ENCODE data around the gene NDST4. TPM values are rescaled to one million over a fixed set of nuclear protein-coding genes. Genes with fewer than 3 reads are reported as not detected.

The NDST4 gene
- total RNA-seq, 1 experiment from 2014 or later, result 0.13 TPM

- DNase-seq (ENCODE audit: low read depth, low spot score) (no peak), ATAC-seq (no peak)
- Histone ChIP-seq H3K27ac (ENCODE audit: low read length) (no peak overlapping the region), H3K27me3 (ENCODE audit: control insufficient read depth, insufficient read depth, low read length) (no peaks in the 10 kb centered on the region), H3K4me1 (ENCODE audit: control insufficient read depth, insufficient read depth, low read length) (no peaks in the 10 kb centered on the region), H3K4me3 (ENCODE audit: low read depth in 2 of 2, low read length in 2 of 2) (no peak overlapping the region), H3K9me3 (ENCODE audit: control insufficient read depth, insufficient read depth, low read depth, low read length) (no peaks in the 10 kb centered on the region), H3K36me3 (ENCODE audit: control insufficient read depth, insufficient read depth, low read length) (no peaks in the 10 kb centered on the region)
- POLR2A ChIA-PET, result no interaction called here
- TF ChIP-seq SIN3A (IDR thresholded peaks at IDR 0.05; ENCODE audit: borderline replicate concordance, insufficient read depth, low read depth, low read length) (no peak), REST (IDR thresholded peaks at IDR 0.05; ENCODE audit: insufficient read depth in 1 of 2, low read depth in 2 of 2, low read length in 1 of 2) (no peak), CTCF (IDR thresholded peaks at IDR 0.05) (no peak), TCF7L2 (IDR thresholded peaks at IDR 0.05; ENCODE audit: low read depth, low read length) (no peak), POLR2AphosphoS5 (IDR thresholded peaks at IDR 0.05; ENCODE audit: low read depth, low read length) (no peak)
- no TSS peak for BruUV-seq (replicated peaks)
- intact Hi-C loops (cut with micrococcal nuclease; ENCODE audit: unreplicated experiment), result no loop called here
- CTCF ChIA-PET, result no interaction called here
- in situ Hi-C loops (cut with HindIII; ENCODE audit: low pct_unique_long_range_greater_than_20kb, low sequenced_read_pairs), result no loop called here
These were observed 39.5 kb upstream of the NDST4 start for GRCh38 chr4:115152965-115153364.

- in situ Hi-C loops (cut with HindIII; ENCODE audit: low pct_unique_long_range_greater_than_20kb, low sequenced_read_pairs), result no loop called here
- Histone ChIP-seq H3K27ac (ENCODE audit: low read length) (no peak overlapping the region), H3K4me1 (ENCODE audit: control insufficient read depth, insufficient read depth, low read length) (no peaks in the 10 kb centered on the region), H3K4me3 (ENCODE audit: low read depth in 2 of 2, low read length in 2 of 2) (no peak overlapping the region), H3K36me3 (ENCODE audit: control insufficient read depth, insufficient read depth, low read length) (no peaks in the 10 kb centered on the region), H3K27me3 (ENCODE audit: control insufficient read depth, insufficient read depth, low read length) (no peaks in the 10 kb centered on the region), H3K9me3 (ENCODE audit: control insufficient read depth, insufficient read depth, low read depth, low read length) (no peaks in the 10 kb centered on the region)
- intact Hi-C loops (cut with micrococcal nuclease; ENCODE audit: unreplicated experiment), result no loop called here
- BruUV-seq (replicated peaks), result no TSS peak
- DNase-seq (ENCODE audit: low read depth, low spot score) (no peak), ATAC-seq (no peak)
- ChIA-PET CTCF (no interaction called here), POLR2A (no interaction called here)
- TF ChIP-seq CTCF (IDR thresholded peaks at IDR 0.05), result no peak
- no peak for TF ChIP-seq TCF7L2 (IDR thresholded peaks at IDR 0.05; ENCODE audit: low read depth, low read length)
- TF ChIP-seq SIN3A (IDR thresholded peaks at IDR 0.05; ENCODE audit: borderline replicate concordance, insufficient read depth, low read depth, low read length), result no peak
- TF ChIP-seq POLR2AphosphoS5 (IDR thresholded peaks at IDR 0.05; ENCODE audit: low read depth, low read length), result no peak
- no peak for TF ChIP-seq REST (IDR thresholded peaks at IDR 0.05; ENCODE audit: insufficient read depth in 1 of 2, low read depth in 2 of 2, low read length in 1 of 2)
These were observed 38.7 kb upstream of the NDST4 start for GRCh38 chr4:115152081-115152480.
